HG02981 (cell line): Measurements from ENCODE around the gene FGF8.

ENCODE experiments used
- ATAC-seq: cut with Tn5 transposase; IDR thresholded peaks from one replicate; pipeline ENCODE4 v1.9.1; 2021; ENCODE audit warnings: mild to moderate bottlenecking, moderate library complexity; ENCODE audit not compliant: unreplicated experiment

Gene FGF8

DNA sequence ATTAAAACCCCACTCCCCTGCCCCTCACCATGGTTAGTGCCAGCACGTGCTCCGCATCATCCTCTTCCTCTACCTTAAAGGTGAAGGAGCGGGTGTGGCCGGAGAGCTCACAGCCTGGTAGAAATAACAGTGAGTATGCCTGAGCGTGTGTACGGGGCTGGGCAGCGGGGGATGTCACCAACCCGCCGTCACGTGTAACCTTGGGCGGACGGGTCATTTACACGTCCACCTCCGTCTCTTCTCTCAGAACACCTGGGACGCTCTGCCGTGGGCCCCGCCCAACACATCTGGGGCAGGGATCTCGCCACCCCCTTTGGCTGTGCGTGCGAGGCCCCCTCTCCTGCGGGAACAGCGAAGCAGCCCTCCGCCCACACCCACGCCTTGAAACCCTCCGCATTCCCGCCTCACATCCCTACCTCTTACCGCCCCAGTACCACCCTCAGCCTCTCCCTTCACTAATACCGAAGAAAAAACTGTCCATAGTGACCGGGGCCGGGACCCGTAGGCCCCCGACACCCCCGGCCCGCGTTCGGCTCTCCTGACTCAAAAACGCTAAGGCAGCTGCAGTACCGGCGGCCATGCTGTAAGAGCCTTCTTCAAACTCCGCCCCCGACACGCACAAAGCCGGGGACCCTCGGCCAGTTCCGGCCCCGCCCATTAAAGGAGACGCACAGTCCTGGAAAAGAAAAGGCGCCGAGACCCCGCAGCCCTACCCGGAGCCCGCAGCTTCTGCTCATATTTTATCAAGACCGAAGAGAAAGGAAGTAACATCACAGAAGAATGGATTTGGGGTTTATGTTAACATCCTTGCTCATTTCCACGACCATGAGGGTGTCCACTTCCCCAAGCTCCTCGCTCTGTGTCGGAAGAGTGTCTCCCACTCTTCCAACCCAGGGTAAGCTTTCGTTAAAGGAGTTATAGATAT, 7.2 kb upstream of the FGF8 start, which contains the start of gene NPM3:
NPM3 (minus strand) TSS at position 636 of the 925 bp plus-strand sequence; CDS start at position 580, 56 bp downstream.
- peak; percentile 74 for ATAC-seq

GRCh38 chr10:101781984-101782810, 6.3 kb upstream of the FGF8 start:
- no peak for ATAC-seq

DNA sequence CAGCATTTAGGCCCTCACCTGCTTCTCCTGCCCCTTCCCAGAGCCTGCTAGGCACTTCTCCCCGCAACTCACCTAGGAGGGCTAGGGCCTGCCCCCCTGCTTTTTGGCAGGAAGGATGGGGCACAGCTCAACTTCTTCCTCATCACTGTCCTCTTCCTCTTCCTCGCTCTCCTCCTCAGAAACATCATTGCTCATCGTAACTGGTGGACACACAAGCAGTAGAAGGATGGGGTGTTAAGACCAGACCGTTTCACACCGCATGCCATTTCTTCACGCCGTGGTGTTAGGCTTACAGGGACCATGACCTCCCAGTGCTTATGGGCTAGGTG, 5.7 kb upstream of the FGF8 start:
- no peak for ATAC-seq

- no peak for ATAC-seq
Observed at GRCh38 chr10:101780818-101781654, 5.1 kb upstream of the FGF8 start.

GRCh38 chr10:101780187-101780817, 4.4 kb upstream of the FGF8 start:
- no peak for ATAC-seq

- peak; percentile 39 for ATAC-seq
Observed at GRCh38 chr10:101779544-101780186, 3.8 kb upstream of the FGF8 start.

DNA sequence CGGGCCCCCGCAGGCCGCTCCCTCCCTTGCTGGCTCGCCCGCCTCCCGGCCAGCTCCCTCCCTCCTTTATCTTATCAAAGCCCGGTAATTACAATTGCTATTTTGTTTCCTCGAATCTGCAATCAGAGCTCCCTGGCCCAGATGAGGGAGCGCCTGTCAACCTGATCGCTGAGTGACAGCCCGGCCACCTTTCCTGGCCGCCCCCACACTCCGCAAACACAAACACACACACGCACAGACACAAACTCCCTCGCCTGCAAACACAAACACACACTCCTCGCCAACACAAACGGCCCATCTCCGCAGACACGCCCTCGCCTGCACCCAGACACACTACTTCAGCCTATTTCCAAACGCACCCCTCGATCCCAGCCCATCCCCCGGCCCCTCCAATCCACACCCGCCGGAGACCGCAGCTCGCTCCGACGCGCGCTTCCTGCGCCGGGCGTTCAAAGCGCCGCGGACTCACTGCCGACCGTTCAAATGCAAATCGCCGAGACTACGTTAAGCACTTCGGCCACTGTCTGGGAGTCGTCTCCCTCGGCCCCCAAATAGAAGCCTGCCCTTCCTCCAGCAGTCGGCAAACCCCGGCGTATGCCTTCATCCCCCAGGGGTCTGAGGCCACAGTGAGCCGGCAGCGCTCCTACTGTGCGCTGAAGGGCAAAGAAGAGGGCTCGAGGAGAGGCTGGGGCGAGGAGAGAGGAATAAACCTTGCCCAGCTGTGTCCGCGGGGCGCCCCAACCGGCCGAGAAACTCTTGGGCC, 3.0 kb upstream of the FGF8 start:
- no peak for ATAC-seq

GRCh38 chr10:101778151-101778780, 2.4 kb upstream of the FGF8 start:
- no peak for ATAC-seq

DNA sequence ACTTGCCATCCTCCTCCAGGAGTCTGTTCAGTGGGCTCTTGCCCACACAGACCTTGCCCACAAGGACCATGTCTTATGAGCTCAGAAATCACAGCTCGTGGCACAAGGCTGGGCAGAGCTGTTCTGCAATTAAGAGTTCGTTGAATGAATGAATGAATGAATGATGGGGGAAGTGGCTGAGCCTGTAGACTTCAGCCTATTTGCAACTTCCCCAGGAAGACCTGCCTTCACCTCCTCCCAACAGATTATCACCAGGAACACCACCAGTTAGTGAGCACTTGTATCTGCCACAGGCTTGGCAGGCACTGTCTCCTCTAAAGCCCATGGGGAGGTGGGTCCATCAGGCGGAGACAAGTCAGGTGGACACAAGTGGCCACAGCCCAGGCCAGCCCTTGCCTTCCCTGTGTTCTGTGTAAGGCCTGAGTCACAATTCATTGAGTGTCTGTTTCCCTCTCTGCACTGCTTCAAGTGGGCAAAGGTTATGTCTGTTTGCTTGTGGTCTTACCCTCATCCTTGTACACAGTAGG, 1.8 kb upstream of the FGF8 start:
- ATAC-seq: no peak

DNA sequence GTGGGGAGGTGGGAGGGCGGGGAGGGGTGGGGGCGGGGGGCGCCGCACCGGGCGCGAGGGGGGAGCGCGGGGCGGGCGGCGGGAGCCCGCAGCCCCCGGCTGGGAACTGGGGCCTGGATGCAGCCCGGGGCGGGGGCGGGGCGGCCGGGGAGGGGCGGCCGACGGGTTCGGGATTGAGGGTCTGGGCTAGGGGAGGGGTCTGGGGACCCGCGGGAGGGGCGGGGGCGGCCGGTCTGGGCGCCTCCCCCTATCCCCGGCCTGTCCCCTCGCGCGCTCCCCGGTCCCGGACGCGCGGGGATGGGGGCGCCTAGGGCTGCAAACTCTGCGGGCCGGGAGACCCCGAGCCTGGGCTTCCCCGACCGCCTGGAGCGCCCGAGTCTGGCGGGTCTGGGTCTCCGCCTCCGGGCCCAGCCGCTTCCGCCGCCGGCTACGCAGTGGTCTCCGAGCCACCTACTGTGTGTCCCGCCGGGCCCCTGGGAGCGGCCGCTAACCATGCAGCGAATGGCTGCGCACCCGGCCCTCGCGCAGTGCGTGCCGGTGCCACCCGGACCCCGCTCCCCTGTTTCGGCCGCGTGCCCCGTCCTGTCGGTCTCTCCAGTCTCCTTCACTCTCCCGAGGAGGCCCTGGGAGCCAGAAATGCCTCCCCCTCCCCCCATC, 375 bp upstream of the FGF8 start:
- ATAC-seq: no peak

GRCh38 chr10:101774589-101775272, 1.2 kb downstream of the FGF8 start:
- no peak for ATAC-seq

- no peak for ATAC-seq
Observed at GRCh38 chr10:101773923-101774588, 1.9 kb downstream of the FGF8 start.

DNA sequence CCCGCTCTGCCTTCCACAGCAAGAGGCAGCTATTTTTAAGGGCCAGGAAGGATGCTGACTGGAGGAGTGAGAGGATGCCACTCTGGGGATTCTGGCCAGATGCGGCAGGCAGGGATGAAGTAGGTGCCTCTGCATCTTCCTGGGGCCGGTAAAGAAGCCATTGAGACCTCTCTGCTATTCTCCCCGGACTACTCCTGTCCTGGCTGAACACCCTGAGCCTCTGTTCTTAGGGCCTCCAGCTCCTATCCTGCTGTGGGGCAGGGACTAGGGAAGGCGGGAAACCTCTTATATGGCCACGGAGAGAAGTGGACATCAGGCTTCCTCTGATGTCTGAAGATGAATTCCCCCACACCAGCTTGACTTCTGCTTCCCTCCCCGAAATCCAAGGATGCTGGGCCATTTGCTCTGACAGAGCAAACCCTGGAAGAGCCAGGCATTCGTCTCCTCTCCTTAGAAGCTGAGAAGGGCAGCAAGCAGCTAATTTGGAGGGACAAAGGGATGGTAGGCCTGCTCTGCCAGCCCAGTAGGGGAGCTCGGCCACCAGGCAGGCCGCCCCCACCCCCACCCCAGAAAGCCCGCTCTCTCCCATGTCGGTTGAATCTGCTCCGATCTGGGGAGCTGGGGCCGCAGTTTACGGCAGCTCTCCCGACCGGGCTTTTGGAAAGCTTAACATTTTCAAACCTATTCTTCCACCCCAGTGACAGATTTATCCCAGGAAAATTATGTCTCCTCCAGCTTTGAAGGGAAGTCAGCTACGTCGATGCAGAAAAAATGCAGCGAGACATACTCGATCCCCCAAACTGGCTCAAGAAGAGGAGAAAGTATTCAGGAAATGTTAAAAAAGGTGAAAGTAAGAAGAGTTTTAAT, 2.8 kb downstream of the FGF8 start:
- ATAC-seq: no peak

GRCh38 chr10:101772017-101772894, 3.7 kb downstream of the FGF8 start:
- no peak for ATAC-seq

GRCh38 chr10:101771380-101771779, 4.5 kb downstream of the FGF8 start:
- ATAC-seq: no peak
